NCI-H2171 treated with DMSO at 0.1 percent for 48 hours (cell line): Measurements from ENCODE around the gene DPP6.
"Not testable (repeated sequence)": the region's sequence is repeated elsewhere in the genome, so short reads cannot be mapped to it uniquely, and the experiment has no call there.

Source experiments
- DNase-seq: peaks from one replicate; lab custom pipeline; 2025; lab: John Stamatoyannopoulos, UW

The DPP6 gene

DNA sequence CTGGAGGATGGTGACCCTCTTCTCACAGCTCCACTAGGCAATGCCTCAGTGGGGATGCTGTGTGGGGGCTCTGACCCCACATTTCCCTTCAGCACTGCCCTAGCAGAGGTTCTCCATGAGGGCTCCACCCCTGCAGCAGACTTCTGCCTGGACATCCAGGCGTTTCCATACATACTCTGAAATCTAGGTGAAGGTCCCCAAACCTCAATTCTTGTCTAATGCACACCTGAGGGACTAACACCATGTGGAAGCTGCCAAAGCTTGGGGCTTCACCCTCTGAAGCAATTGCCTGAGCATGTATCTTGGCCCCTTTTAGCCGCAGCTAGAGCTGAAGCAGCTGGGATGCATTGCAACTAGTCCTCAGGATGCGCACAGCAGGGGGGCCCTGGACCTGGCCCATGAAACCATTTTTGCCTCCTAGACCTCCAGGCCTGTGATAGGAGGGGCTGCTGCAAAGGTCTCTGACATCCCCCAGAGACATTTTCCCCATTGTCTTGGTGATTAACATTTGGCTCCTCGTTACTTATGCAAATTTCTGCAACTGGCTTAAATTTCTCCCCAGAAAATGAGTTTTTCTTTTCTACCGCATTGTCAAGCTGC is 882.3 kb downstream of the DPP6 start:
- not testable (repeated sequence) for DNase-seq

DNA sequence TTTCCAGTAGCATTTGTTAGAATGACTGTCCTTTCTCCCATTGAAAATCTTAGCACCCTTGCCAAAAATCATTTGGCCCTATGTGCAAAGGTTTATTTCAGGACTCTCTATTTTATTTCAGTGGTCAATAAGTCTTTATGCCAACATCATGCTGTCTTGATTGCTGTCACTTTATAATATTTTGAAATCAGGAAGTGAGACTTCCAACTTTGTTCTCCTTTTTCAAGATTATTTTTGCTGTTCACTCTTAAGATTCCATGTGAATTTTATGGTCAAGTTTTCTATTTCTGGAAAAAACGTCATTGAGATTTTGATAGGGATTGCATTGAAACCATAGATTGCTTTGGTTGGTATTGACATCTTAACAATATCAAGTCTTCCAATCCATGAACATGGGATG is 885.6 kb downstream of the DPP6 start:
- DNase-seq, result no peak

DNA sequence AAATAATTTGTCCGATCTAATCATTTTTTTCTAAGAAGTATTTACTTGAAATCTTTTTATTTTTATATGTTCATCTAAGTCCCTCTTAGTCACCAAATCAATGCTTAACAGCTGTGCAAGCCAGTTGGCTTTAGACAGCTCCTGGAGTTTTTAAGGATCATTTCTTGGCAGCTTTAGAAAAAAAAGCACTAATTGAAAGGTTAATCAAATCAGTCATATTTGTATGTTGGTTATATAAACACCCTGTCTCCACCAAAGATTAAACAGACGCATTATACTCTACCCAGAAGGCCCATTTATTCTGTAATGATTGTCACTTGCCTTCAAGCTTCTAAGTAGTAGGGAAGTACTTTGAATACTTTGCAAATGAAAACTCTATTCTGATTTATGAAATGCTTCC is 890.5 kb downstream of the DPP6 start:
- no peak for DNase-seq
